PFSK-1 (cell line): Measurements from ENCODE around the gene ACSL6.

Experiments
- FOXP2 ChIP-seq: optimal IDR thresholded peaks from 2 replicates; pipeline ENCODE3; 2011; ENCODE audit warnings: borderline replicate concordance, control low read depth, inconsistent platforms; ENCODE audit not compliant: insufficient read depth; ENCODE audit errors: extremely low read length, extremely low read depth
- POLR2AphosphoS5 ChIP-seq: IDR thresholded peaks from 2 replicates; pipeline ENCODE4 v1.6.1; 2012; ENCODE audit warnings: low read depth, mild to moderate bottlenecking, control low read depth, low read length, moderate library complexity
- REST ChIP-seq, 2 experiments: IDR thresholded peaks; 2 replicates each; pipeline versions ENCODE4 v1.6.1 to v1.8.0; 2011 to 2012; ENCODE audit warnings: low read depth in 2 of 2, low read length in 2 of 2, control low read depth in 1 of 2, inconsistent platforms in 1 of 2, mild to moderate bottlenecking in 1 of 2, moderate library complexity in 1 of 2; ENCODE audit not compliant: insufficient read depth in 1 of 2
- SIN3A ChIP-seq: IDR thresholded peaks from 2 replicates; pipeline ENCODE4 v1.6.1; 2012; ENCODE audit warnings: mild to moderate bottlenecking, low read length, moderate library complexity, borderline replicate concordance; ENCODE audit not compliant: insufficient read depth
- TAF1 ChIP-seq: IDR thresholded peaks from 2 replicates; pipeline ENCODE4 v1.6.1; 2012; ENCODE audit warnings: low read length, control low read depth, borderline replicate concordance; ENCODE audit not compliant: insufficient read depth

ACSL6 gene

GRCh38 chr5:131986161-131986912, 25.1 kb downstream of the ACSL6 start:
- no peak for TF ChIP-seq TAF1
- no peak for TF ChIP-seq POLR2AphosphoS5
- TF ChIP-seq SIN3A: no peak
- no peak for TF ChIP-seq REST (IDR thresholded peaks at IDR 0.05; ENCODE audit: insufficient read depth in 1 of 2, low read depth in 2 of 2, low read length in 2 of 2)
- no peak for TF ChIP-seq FOXP2

GRCh38 chr5:131984956-131985665, 26.3 kb downstream of the ACSL6 start:
- TF ChIP-seq POLR2AphosphoS5 (no peak), REST (IDR thresholded peaks at IDR 0.05; ENCODE audit: insufficient read depth in 1 of 2, low read depth in 2 of 2, low read length in 2 of 2) (no peak), FOXP2 (no peak), TAF1 (no peak), SIN3A (no peak)

DNA sequence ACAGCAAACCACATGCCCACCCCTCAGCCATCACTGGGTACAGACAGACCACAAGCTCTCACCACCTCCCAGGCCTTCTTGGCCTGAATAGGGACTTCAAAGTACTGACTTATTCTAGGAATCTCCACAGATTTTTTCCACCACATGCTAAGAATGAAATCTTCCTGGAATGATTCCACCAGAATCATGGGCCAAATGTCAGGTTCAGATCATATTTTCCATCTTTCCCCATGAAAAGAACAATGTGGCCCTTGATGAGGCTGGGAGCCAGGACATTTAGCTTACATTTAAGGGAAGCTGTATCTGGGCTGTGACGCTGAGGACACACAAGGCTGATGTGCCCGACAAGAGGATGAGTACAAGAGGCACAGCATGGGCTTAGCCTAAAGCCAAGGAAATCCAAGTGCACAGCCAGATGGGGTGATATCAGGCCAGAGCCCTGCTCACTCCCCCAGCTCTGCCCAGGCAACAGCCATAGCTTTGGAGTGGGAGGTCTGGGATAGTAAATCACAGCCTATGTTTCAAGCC, 28.1 kb downstream of the ACSL6 start:
- TF ChIP-seq SIN3A (no peak), FOXP2 (no peak), REST (IDR thresholded peaks at IDR 0.05; ENCODE audit: insufficient read depth in 1 of 2, low read depth in 2 of 2, low read length in 2 of 2) (no peak), TAF1 (no peak), POLR2AphosphoS5 (no peak)

DNA sequence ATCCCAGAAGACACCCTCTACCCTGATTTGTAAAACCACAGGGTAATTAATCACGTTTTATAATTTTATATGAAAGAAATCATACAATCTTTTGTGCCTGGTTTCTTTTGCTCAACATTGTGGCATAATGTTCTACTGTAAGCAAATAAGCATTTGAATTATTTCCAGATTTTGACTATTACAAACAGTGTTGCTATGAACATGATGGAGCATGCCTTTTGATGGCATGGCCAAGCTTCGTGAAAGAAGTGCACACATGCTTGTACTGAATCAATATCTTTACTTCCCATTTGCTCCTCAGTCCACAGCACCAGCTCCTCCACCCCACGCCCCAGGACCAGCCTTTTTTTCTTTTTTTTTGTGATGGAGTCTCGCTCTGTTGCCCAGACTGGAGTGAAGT, 29.9 kb downstream of the ACSL6 start:
- TF ChIP-seq POLR2AphosphoS5 (no peak), TAF1 (no peak), REST (IDR thresholded peaks at IDR 0.05; ENCODE audit: insufficient read depth in 1 of 2, low read depth in 2 of 2, low read length in 2 of 2) (no peak), SIN3A (no peak), FOXP2 (no peak)
